ENCODE data around the gene INSR.
A peak's percentile ranks its signal among the peaks of the same experiment; 100 is the strongest.
"Not testable (repeated sequence)": the region's sequence is repeated elsewhere in the genome, so short reads cannot be mapped to it uniquely, and the experiment has no call there.

Gene INSR

DNA sequence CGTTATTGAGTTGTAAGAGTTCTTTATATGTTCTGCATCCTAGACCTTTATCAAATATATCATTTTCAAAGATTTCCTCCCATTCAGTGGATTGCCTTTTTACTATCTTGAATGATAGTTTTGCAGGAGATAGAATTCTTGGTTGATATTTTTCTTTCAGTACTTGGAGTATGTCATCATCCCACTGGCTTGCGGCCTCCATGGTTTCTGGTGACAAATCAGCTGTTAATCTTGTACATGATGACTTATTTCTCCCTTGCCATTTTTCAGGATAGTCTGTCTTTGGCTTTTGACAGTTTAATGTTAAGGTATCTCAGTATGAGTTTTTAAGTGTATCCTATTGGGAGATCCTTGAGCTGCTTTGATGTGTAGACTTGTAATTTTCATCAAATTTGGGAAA lies 216.2 kb downstream of the INSR start:
- DNase-seq: no peak

DNA sequence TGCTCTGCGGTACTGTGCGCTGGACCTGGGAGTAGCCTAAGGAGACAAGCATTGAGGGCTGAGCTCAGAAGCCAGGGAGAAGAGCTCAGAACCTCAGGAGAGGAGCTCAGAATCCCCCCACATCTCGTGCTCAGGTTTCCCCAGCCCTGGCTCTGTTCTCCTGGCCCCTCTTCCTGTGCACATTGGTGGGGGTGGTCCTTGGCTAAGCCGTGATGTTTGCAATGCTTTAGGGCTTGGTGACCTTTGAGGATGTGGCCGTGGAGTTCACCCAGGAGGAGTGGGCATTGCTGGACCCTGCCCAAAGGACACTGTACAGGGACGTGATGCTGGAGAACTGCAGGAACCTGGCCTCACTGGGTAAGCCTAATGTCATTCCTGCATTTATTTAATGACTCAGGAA lies 218.1 kb downstream of the INSR start:
- DNase-seq: no peak

DNA sequence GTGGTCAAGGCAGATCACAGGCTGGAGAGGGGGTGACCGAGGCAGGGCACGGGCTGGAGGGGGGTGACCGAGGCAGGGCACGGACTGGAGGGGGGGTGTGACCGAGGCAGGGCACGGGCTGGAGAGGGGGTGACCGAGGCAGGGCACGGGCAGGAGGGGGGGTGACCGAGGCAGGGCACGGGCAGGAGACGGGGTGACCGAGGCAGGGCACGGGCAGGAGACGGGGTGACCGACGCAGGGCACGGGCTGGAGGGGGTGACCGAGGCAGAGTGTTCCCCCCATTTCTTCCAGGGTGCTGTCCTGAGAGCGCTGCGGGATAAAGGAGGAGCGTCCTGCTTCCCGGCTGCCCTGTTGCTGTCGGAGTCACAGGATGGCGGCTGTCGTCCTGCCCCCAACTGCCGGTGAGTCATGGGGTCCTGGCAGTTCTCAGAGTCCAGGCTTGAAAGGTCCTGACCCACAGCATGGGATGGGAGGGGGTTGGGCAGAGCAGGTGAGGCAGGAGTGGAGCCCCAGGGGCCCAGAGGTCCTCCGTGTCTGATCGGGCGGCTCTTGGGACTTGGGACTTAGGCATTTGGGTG lies 219.4 kb downstream of the INSR start:
- DNase-seq: no peak

DNA sequence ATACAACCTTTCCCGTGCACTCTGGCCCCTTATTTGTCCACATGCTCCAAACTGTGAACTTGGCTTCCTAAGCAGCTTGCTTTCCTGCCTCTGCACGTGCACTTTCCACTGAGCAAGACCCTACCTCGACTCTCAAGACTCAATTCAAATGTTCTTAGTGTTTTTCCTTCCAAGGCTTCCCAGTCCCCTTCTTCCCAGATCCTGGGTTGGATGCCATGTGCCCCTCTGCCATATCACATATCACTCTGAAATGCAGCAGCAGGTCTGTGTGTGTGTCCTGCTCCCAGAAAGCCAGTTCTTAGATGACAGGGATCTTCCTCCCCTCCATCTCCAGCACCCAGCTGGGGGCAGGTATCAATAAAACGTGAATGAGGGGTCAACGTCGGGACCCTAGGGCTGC lies 221.7 kb downstream of the INSR start:
- no peak for DNase-seq

DNA sequence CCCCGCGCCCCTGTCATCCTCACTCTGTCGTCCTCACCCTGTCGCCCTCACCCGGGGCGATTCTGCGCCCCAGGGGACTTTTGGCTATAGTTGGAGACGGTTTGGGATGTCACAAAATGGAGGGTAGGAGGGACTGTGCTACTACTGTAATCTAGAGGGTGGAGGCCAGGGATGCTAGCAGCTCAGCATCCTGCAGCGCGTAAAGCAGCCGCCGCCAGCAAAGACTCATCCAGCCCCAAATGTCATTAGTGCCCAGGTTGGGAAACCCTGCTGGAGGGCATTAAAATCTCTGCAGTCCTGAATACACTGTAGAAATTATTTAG lies 224.3 kb downstream of the INSR start:
- DNase-seq: no peak

DNA sequence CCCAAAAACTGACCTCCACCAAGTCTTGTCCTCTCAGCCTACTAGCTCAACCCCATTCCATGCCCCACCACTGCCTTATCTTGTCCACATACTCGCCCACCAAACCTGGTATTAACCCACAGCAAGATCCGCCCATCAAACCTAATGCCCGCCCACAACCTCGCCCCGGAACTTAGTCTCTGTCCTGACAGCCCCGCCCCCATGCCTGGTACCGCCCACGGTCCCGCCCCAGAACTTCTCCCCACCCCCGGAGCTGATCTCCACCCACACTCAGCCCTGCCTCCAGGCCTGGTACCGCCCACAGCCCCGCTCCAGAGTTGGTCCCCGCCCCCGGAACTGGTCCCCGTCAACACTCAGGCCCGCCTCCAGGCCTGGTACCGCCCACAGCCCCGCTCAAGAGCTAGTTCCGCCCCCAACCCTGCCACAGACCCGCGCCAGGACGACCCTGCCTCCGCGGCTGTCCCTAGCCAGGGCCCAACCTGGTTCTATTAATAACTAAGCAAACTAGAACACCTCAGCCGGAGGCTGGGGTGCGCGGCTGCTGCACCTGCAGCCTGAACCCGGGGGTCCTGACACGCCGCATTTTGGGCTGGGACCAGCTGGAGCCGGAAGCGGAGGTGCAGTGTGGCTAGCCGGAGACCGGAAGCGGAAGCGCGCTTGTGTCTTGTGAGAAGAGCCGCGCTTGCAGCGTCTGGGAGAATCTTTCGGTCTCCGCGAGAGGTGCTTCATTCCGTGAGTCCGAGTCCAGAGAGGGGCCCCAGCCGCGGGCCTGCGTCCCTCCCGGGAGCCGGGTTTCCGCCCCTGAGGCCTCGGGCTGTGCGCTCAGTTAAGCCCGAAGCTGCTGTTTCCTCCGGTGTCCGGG lies 224.9 kb downstream of the INSR start, which contains the start of gene ZNF557:
ZNF557 (plus strand) TSS at position 662 of the 862 bp plus-strand sequence. CDS start 5,372 bp downstream, outside the sequence.
- peak; percentile 98 for DNase-seq

DNA sequence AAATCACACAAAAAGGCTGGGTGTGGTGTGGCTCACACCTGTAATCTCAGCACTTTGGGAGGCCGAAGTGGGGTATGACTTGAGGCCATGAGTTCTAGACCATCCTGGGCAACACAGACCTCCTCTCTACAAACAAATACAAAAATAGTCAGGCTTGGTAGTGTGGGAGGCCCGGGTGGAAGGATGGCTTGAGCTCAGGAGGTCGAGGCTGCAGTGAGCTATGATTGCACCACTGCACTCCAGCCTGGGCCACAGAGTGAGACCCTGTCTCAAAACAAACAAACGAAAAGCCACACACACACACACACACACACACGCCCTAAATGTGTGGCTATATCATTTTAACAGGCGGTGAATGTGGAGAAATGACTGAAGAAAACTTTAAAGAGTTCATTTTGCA lies 225.6 kb downstream of the INSR start:
- DNase-seq: no peak

DNA sequence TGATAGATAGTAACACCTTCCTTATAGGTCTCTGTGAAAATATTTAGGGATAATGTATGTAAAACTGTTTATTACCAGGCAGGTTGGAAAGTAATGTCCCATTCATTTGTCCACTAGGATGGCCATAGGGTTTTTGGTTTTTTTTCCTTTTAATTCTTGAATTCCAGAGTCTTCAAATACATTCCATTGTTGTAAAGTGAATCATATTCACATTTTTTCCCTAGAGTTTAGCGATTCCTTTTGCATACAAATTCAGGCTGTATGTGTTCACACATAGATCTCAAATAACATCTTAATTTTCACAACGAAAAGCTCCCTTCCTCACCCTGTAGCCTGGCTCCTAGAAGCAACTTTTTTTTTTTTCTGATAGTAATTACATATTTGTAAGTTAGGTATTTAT lies 226.5 kb downstream of the INSR start:
- DNase-seq: no peak

DNA sequence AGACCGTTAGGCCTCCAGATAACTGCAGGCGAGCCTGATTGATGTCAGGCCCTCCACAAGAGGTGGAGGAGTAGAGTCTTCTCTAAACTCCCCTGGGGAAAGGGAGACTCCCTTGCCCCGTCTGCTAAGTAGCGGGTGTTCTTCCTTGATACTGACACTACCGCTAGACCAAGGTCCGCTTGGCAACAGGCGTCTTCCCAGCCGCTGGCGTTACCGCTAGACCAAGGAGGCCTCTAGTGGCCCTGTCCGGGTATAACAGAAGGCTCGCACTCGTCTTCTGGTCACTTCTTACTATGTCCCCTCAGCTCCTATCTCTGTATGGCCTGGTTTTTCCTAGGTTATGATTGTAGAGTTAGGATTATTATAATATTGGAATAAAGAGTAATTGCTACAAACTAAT lies 227.1 kb downstream of the INSR start:
- DNase-seq: not testable (repeated sequence)

DNA sequence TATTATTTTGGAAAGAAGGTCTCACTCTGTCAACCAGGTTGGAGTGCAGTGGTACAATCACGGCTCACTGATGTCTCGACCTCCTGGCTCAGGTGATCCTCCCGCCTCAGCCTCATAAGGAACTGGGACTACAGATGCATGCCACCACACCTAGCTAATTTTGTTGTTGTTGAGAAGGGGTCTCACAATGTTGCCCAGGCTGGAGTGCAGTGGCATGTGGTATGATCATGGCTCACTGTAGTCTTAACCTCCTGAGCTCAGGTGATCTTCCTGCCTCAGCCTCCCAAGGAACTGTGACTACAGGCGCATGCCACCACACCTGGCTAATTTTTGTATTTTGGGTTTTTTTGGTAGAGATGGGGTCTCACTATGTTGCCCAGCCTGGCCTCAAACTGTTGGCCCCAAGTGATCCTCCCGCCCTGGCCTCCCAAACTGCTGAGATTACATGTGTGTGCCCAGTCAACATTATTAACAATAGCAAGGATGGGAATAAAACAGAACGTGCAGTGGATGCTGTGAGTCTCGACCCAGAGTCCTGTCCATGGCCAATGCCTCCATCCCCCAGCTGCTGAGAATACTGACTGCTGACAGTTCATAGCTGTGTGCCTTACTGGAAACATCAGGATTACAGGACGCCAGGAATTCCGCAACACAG lies 230.3 kb downstream of the INSR start:
- no peak for DNase-seq

DNA sequence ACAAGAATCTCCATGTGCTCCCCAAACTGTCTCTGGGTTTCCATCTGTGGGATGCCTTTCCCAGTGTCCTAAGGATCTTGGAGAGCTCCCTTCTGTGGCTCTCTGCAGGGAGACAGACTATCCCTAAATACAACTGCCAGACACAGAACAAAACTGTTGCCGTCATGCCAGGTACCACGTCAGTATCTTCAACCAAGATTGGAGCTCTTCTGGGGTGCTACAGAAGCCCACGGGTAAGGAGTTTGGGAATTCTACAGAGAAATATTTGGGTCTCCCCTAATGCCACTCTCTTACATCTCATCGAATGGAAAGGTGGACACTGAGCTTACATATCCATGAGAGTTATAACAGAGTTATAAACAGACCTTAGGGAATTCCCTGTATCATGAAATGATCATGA lies 230.9 kb downstream of the INSR start:
- DNase-seq: no peak
